H1 (cell line): ENCODE results near the gene PRLHR. TPM values are rescaled to one million over a fixed set of nuclear protein-coding genes. Genes with fewer than 3 reads are reported as not detected.
A peak's percentile ranks its signal among the peaks of the same experiment; 100 is the strongest.

ENCODE experiments used
- BACH1 ChIP-seq: IDR thresholded peaks from 2 replicates; pipeline ENCODE4 v1.6.1; 2012; ENCODE audit warnings: low read length, improper control_type of control experiment
- BCL11A ChIP-seq, 2 experiments: IDR thresholded peaks; one replicate each; pipeline ENCODE4 v1.6.1; 2011; ENCODE audit warnings: low read depth in 2 of 2, low read length in 2 of 2, mild to moderate bottlenecking in 2 of 2
- CEBPB ChIP-seq: IDR thresholded peaks from 2 replicates; pipeline ENCODE4 v1.6.1; 2012; ENCODE audit warnings: low read depth, low read length
- CHD7 ChIP-seq: fragments of 300-600 bp; sonication (generic); IDR thresholded peaks from 2 replicates; pipeline ENCODE4 v1.7.1; 2012; ENCODE audit warnings: low read length, moderate library complexity, mild to moderate bottlenecking, inconsistent platforms; ENCODE audit not compliant: insufficient replicate concordance
- CREB1 ChIP-seq: IDR thresholded peaks from 2 replicates; pipeline ENCODE4 v1.6.1; 2012; ENCODE audit warnings: inconsistent platforms
- CTCF ChIP-seq, 3 experiments: IDR thresholded peaks; 1 replicate in 2 of 3; 2 replicates in 1 of 3; pipeline versions ENCODE4 v1.5.1 to v1.6.1; 2011; ENCODE audit warnings: low read length in 3 of 3, mild to moderate bottlenecking in 3 of 3, inconsistent platforms in 2 of 3, low read depth in 1 of 3, moderate library complexity in 1 of 3; ENCODE audit not compliant: insufficient read depth in 1 of 3; ENCODE audit errors: control extremely low read depth in 1 of 3
- MAX ChIP-seq: IDR thresholded peaks from 2 replicates; pipeline ENCODE4 v1.6.1; 2012; ENCODE audit warnings: inconsistent platforms
- YY1 ChIP-seq: IDR thresholded peaks from 2 replicates; pipeline ENCODE4 v1.6.1; 2011; ENCODE audit warnings: low read depth, mild to moderate bottlenecking, low read length
- polyA plus RNA-seq, 7 experiments: library from polyadenylated mRNA; depleted of rRNA in 3 of 7; stranded (reverse) in 5 of 7; unstranded in 2 of 7; fragments of >200 nt in 5 of 7; fragments of 200-250 nt in 2 of 7; gene quantifications; 1 replicate in 5 of 7; 2 replicates in 1 of 7; 4 replicates in 1 of 7; pipeline versions ENCODE4 v1.2.1 to v1.2.3, GENCODE V29; 2011 to 2013; ENCODE audit warnings: missing spikeins in 2 of 7, mixed read lengths in 2 of 7
- total RNA-seq: library from RNA; stranded (reverse); fragmentation: NEBNext Ultra II Directional; extraction: Animal tissue kit (Norgen Biotek cat#: 25700); gene quantifications from 2 replicates; pipeline ENCODE4 v1.2.1, GENCODE V29; 2021

PRLHR gene
- total and polyA plus RNA-seq, 2 of the 8 experiments (the other 6 are each of a cell fraction or from before 2014, with no cell fraction given), result not detected

- TF ChIP-seq CHD7 (no peak), CEBPB (no peak), YY1 (no peak), CREB1 (no peak), MAX (peak; percentile 78), CTCF (IDR thresholded peaks at IDR 0.05; ENCODE audit: control extremely low read depth in 1 of 3, insufficient read depth in 1 of 3, low read depth in 1 of 3, low read length in 3 of 3) (peak; percentile 89 to 95 (median 91)), BCL11A (IDR thresholded peaks at IDR 0.05; ENCODE audit: low read depth in 2 of 2, low read length in 2 of 2) (no peak), BACH1 (peak; percentile 24; the same call in 1 of the 2 replicates)
Measured at GRCh38 chr10:118543714-118544400, 51.6 kb downstream of the PRLHR start (continued).
